ENCODE data around the gene DGKQ.
"Not testable (repeated sequence)": the region's sequence is repeated elsewhere in the genome, so short reads cannot be mapped to it uniquely, and the experiment has no call there.

DGKQ gene

DNA sequence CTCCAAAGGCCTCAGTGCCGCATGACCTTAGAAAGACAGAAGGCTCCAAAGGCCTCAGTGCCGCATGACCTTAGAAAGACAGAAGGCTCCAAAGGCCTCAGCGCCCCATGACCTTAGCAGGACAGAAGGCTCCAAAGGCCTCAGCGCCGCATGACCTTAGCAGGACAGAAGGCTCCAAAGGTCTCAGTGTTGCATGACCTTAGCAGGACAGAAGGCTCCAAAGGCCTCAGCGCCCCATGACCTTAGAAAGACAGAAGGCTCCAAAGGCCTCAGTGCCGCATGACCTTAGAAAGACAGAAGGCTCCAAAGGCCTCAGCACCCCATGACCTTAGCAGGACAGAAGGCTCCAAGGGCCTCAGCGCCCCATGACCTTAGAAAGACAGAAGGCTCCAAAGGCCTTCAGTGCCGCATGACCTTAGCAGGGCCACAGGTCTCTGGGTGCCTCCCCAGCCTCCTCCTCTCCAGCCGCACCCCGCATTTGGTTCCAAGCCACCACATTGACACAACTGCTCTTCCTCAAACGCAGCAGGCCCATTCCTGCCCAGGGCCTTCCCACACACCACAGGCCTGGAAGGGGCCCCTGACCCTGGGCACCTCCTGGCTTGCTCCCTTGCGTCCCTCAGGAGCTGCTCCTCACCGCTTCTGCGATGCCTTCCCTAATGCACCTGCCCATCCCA lies 54.2 kb downstream of the DGKQ start:
- not testable (repeated sequence) for DNase-seq

GRCh38 chr4:918591-918990 lies 54.8 kb downstream of the DGKQ start:
- DNase-seq: not testable (repeated sequence)

DNA sequence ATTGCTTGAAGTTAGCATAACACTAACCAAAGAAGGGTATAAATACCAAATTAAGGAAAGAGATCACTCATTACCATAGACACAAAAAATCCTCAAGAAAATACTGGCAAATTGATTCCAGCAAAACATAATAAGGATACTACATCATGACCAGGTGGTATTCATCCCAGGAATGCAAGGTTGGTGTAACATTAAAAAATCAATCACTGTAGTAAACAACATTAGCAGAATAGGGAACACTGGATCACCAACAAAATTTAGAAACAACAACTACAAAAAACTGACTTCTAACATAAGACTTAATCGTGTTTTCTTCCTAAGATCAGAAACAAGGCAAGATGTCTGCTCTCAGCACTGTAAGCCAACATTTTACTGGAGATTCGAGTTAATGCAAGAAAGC lies 55.4 kb downstream of the DGKQ start:
- DNase-seq: no peak

- no peak for DNase-seq
These were observed 55.9 kb downstream of the DGKQ start for GRCh38 chr4:917466-917865.

GRCh38 chr4:915595-915994 lies 57.8 kb downstream of the DGKQ start:
- DNase-seq: no peak

DNA sequence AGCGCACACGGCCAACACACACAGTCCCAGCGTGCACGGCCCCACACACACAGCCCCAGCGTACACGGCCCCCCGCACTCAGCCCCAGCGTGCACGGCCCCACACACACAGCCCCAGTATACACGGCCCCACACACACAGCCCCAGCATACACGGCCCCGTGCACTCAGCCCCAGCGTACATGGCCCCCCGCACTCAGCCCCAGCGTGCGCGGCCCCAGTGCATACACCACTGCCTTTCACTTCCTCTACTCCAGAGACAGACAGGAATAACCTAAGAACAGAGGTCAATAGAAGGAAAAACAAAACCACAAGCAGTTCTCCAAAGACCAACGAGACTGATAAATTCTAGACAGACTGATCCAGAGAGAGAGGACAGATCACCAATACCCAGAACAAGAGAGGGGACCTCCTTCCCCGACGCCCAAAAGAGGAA lies 58.3 kb downstream of the DGKQ start:
- no peak for DNase-seq

- no peak for DNase-seq
These were observed 58.8 kb downstream of the DGKQ start for GRCh38 chr4:914531-914930.

GRCh38 chr4:913280-913618 lies 60.1 kb downstream of the DGKQ start:
- no peak for DNase-seq

DNA sequence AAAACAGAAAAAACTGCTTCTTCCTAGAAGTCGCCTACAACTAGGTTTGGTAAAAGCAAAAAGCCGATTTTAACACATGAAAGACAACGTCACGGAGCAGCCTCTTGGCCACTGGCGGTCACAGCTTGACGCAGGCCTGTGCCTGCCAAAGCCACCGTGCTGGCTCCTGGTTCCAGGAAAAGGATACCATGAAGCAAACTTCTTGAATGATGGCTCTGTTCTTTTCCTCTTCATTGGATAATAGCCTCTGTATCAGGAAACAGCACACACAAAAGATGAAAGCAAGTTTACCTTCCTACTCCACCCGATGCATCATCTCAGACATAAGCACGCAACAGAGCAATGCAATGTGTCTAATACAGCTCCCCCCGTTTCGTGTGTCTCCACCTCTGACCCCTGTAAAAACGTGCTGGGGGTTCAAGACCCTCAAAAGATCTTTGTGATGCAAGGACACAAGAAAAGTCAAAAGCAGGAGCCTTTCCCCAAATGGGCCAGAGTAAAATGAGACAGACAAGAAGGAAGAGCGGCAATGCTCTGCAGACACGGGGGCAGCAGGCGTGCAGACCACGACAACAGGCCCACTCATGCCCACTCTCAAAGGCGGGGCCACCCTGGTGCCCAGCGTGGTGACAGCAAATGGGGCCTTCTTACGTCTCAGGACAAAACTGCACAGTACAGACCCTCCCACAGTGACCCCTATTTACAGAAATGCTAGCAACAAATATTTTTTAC lies 60.7 kb downstream of the DGKQ start:
- DNase-seq: no peak

DNA sequence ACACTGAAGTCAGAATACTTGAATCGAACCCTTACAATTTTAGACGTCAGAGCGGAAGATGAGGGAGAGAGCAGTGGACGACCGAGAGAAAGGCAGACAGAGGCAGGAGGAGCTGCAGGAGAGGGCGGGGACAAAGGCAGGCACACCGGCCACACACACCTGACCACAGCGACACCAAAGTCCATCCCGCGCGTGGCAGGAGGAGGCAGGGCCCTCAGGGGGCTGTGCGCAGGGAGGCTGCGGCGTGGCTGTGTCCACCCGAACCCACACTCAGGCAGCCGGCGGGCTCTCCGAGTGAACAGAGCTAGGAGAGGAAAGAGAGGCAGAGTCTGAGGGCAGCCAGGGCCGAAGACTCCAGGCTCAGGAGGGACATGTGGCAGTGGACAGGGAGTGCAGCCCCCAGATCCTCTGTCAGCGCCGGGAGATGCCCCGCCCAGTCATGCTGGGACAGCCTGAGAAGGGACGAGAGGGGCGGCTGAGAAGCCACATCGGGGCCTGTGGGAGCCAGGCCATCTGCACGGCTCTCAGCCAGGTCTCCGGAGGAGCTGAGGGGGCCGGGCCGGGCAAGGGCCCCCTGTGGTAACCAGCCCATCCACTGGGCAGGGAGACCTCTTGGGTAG lies 61.4 kb downstream of the DGKQ start:
- DNase-seq: no peak

- DNase-seq: no peak
These were observed 62.1 kb downstream of the DGKQ start for GRCh38 chr4:911221-911751.

DNA sequence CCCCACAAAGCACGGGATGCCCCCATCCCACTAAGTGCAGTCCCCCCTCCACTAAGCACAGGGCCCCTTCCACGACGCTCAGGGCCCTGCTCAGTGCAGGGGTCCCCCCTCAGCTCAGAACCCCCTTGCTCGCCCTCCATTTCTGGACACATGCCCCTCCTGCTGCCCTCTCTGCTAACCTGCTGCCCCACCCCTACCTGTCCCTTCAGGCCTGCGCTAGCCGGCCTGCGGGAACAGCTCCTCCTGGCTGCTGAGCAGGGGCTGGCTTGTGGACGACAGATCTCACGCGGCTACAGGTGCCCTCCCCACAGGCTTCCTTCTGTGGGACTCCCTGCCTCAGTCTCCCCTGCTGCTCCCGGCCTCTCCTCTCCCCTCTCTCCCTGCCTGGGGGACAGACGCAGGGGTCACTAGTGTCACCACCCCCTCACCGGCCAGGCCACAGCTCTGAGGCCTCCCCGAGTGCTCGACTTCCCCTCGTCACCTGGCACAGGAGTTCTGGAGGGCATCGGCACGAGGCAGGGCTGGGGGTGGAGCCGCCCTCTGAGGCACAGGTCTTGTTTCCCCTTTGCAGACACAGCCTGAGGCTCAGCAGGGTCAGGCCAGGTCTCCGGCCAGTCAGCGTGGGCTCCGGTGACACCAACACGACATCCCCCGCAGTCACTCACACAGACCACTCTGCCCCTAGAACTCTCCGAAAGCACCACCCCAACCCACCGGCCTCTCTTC lies 62.8 kb downstream of the DGKQ start:
- no peak for DNase-seq

GRCh38 chr4:909821-910220 lies 63.5 kb downstream of the DGKQ start:
- DNase-seq: no peak

DNA sequence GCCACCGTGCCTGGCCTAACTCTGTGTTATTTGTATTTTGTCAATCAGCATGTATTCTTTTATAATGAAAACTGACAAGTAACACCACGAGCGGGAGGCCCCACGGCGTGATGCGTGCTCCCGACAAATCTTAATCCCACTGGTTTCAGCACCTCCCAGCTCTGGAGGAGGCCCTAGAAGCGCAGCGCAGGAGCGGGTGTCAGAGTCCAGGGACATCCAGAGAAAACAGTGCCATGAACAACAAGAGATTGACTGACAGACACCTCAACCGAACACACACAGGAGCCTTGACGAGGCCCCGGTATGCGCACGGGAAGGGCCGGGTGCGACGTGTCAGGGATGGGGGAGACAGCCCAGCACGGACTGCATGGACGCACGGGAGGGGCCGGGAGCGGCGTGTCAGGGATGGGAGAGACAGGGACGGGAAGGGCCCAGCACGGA lies 64.2 kb downstream of the DGKQ start:
- no peak for DNase-seq

Measured in activated gamma-delta T cell (primary cell).